IMR-90 (cell line): ENCODE results near the gene CHN1. TPM values are rescaled to one million over a fixed set of nuclear protein-coding genes. Genes with fewer than 3 reads are reported as not detected.

Experiments
- ATAC-seq: fragments of 200-7000 bp; cut with Tn5 transposase; 2 replicates; pipeline ENCODE4 v1.9.1; 2020; ENCODE audit warnings: low read depth, mild to moderate bottlenecking, moderate library complexity
- BruUV-seq: library from RNA; stranded (reverse); fragments of 400-500 nt; replicated peaks from 2 replicates; lab custom pipeline; 2021; lab: Mats Ljungman, UMichigan
- CTCF ChIA-PET: fragments of 300-600 bp; formaldehyde crosslinking; extraction: SDS; loops from one replicate; lab custom pipeline; 2021; ENCODE audit warnings: antibody characterized with exemption; lab: Yijun Ruan, JAX
- POLR2A ChIA-PET: fragments of 300-600 bp; sonication (Branson Sonifier 250); formaldehyde crosslinking; loops from one replicate; lab custom pipeline; 2022; ENCODE audit warnings: antibody characterized with exemption; ENCODE audit not compliant: unreplicated experiment; lab: Charles Lee
- DNase-seq: peaks from one replicate; pipeline ENCODE4 v3.0.0; 2013
- H2AFZ ChIP-seq: replicated peaks from 2 replicates; pipeline ENCODE3; 2013; ENCODE audit warnings: low read length, mild to moderate bottlenecking; ENCODE audit not compliant: poor library complexity
- H2AK5ac ChIP-seq: 2 replicates; pipeline ENCODE4 v1.6.1; 2013; ENCODE audit warnings: low read depth, low read length, inconsistent platforms
- H2AK9ac ChIP-seq: replicated peaks from 2 replicates; pipeline ENCODE3; 2013; ENCODE audit warnings: mild to moderate bottlenecking, low read depth, low read length, moderate library complexity; ENCODE audit not compliant: poor library complexity
- H2BK120ac ChIP-seq: 2 replicates; pipeline ENCODE4 v1.6.1; 2013; ENCODE audit warnings: low read depth, low read length, inconsistent platforms
- H2BK15ac ChIP-seq: 3 replicates; pipeline ENCODE4 v1.6.1; 2013; ENCODE audit warnings: low read depth, low read length, inconsistent platforms
- H2BK20ac ChIP-seq: 2 replicates; pipeline ENCODE4 v1.6.1; 2013; ENCODE audit warnings: low read depth, mild to moderate bottlenecking, inconsistent platforms, low read length, moderate library complexity
- H2BK5ac ChIP-seq: 2 replicates; pipeline ENCODE4 v1.6.1; 2013; ENCODE audit warnings: mild to moderate bottlenecking, low read depth, low read length, inconsistent platforms; ENCODE audit not compliant: poor library complexity, severe bottlenecking
- H3K14ac ChIP-seq: replicated peaks from 2 replicates; pipeline ENCODE4 v1.6.1; 2013; ENCODE audit warnings: low read depth, low read length, inconsistent platforms
- H3K18ac ChIP-seq: 2 replicates; pipeline ENCODE4 v1.6.1; 2013; ENCODE audit warnings: low read depth, low read length, control low read depth
- H3K23ac ChIP-seq: 2 replicates; pipeline ENCODE4 v1.6.1; 2013; ENCODE audit warnings: low read depth, low read length, inconsistent platforms
- H3K27ac ChIP-seq: 2 replicates; pipeline ENCODE4 v1.5.1; 2013; ENCODE audit warnings: mild to moderate bottlenecking, control low read depth, low read length; ENCODE audit not compliant: insufficient read depth
- H3K27me3 ChIP-seq: 2 replicates; pipeline ENCODE4 v1.6.1; 2013; ENCODE audit warnings: low read length; ENCODE audit not compliant: control insufficient read depth, insufficient read depth
- H3K36me3 ChIP-seq: 2 replicates; pipeline ENCODE4 v1.6.1; 2013; ENCODE audit warnings: low read length, mixed read lengths; ENCODE audit not compliant: control insufficient read depth, insufficient read depth
- H3K4ac ChIP-seq: 2 replicates; pipeline ENCODE4 v1.6.1; 2013; ENCODE audit warnings: low read depth, low read length, inconsistent platforms
- H3K4me1 ChIP-seq: 2 replicates; pipeline ENCODE4 v1.6.1; 2013; ENCODE audit warnings: low read length, mixed read lengths; ENCODE audit not compliant: control insufficient read depth, insufficient read depth
- H3K4me2 ChIP-seq: 2 replicates; pipeline ENCODE4 v1.6.1; 2013; ENCODE audit warnings: low read depth, mild to moderate bottlenecking, control low read depth, low read length, moderate library complexity
- H3K4me3 ChIP-seq: 2 replicates; pipeline ENCODE4 v1.5.1; 2013; ENCODE audit warnings: low read depth, mild to moderate bottlenecking, control low read depth, low read length, moderate library complexity; ENCODE audit not compliant: insufficient read depth
- H3K56ac ChIP-seq: 2 replicates; pipeline ENCODE4 v1.6.1; 2013; ENCODE audit warnings: low read length, inconsistent platforms; ENCODE audit not compliant: insufficient read depth; ENCODE audit errors: extremely low read depth
- H3K79me1 ChIP-seq, 2 experiments: 2 replicates each; pipeline ENCODE4 v1.6.1; 2013; ENCODE audit warnings: low read length in 2 of 2, inconsistent platforms in 1 of 2, low read depth in 1 of 2
- H3K9ac ChIP-seq: 2 replicates; pipeline ENCODE4 v1.6.1; 2013; ENCODE audit warnings: low read depth, low read length, control low read depth
- H3K9me1 ChIP-seq: 2 replicates; pipeline ENCODE4 v1.6.1; 2013; ENCODE audit warnings: low read length, inconsistent platforms; ENCODE audit not compliant: insufficient read depth
- H3K9me3 ChIP-seq: 2 replicates; pipeline ENCODE4 v1.6.1; 2013; ENCODE audit warnings: low read length; ENCODE audit not compliant: control insufficient read depth, insufficient read depth
- H4K20me1 ChIP-seq: 2 replicates; pipeline ENCODE4 v1.6.1; 2013; ENCODE audit warnings: low read length, inconsistent platforms; ENCODE audit not compliant: insufficient read depth
- H4K5ac ChIP-seq: 2 replicates; pipeline ENCODE4 v1.6.1; 2013; ENCODE audit warnings: mild to moderate bottlenecking, low read depth, low read length, control low read depth
- H4K8ac ChIP-seq, 2 experiments: 2 replicates each; pipeline ENCODE4 v1.6.1; 2013; ENCODE audit warnings: low read depth in 2 of 2, low read length in 2 of 2, control low read depth in 1 of 2, inconsistent platforms in 1 of 2
- H4K91ac ChIP-seq: 2 replicates; pipeline ENCODE4 v1.6.1; 2013; ENCODE audit warnings: low read depth, low read length, inconsistent platforms; ENCODE audit not compliant: insufficient read depth
- CEBPB ChIP-seq: IDR thresholded peaks from 2 replicates; pipeline ENCODE4 v1.6.1; 2012; ENCODE audit warnings: low read depth, low read length, improper control_type of control experiment
- FOS ChIP-seq: fragments of 150-350 bp; IDR thresholded peaks from 2 replicates; pipeline ENCODE4 v1.6.1; 2016; ENCODE audit warnings: low read depth, low read length
- MAZ ChIP-seq: IDR thresholded peaks from 2 replicates; pipeline ENCODE4 v1.6.1; 2012; ENCODE audit warnings: low read depth, mild to moderate bottlenecking, low read length, improper control_type of control experiment, moderate library complexity, borderline replicate concordance
- MXI1 ChIP-seq: IDR thresholded peaks from 2 replicates; pipeline ENCODE4 v1.6.1; 2012; ENCODE audit warnings: low read depth, mild to moderate bottlenecking, low read length, moderate library complexity, borderline replicate concordance
- NFE2L2 ChIP-seq: fragments of 150-350 bp; IDR thresholded peaks from 2 replicates; pipeline ENCODE4 v1.6.1; 2016; ENCODE audit warnings: low read depth, mild to moderate bottlenecking, low read length
- POLR2A ChIP-seq: IDR thresholded peaks from 2 replicates; pipeline ENCODE4 v1.6.1; 2012; ENCODE audit warnings: mild to moderate bottlenecking, low read depth, low read length
- RAD21 ChIP-seq: IDR thresholded peaks from 2 replicates; pipeline ENCODE4 v1.6.1; 2012; ENCODE audit warnings: low read length, improper control_type of control experiment
- RCOR1 ChIP-seq: IDR thresholded peaks from 2 replicates; pipeline ENCODE4 v1.6.1; 2012; ENCODE audit warnings: mild to moderate bottlenecking, low read length, improper control_type of control experiment; ENCODE audit not compliant: insufficient replicate concordance
- RFX5 ChIP-seq: IDR thresholded peaks from 2 replicates; pipeline ENCODE4 v1.8.0; 2012; ENCODE audit warnings: low read depth, mild to moderate bottlenecking, low read length, moderate library complexity
- SMC3 ChIP-seq: fragments of 150-350 bp; IDR thresholded peaks from 2 replicates; pipeline ENCODE4 v1.6.1; 2016; ENCODE audit warnings: low read depth, mild to moderate bottlenecking, antibody characterized with exemption, low read length, moderate library complexity
- dilution Hi-C: fragments of 300-500 bp; cut with HindIII; formaldehyde crosslinking; loops from one replicate; pipeline ENCODE4 v1.14.3; 2018; ENCODE audit warnings: low sequenced_read_pairs; ENCODE audit not compliant: unreplicated experiment
- in situ Hi-C: fragments of 300-500 bp; cut with MboI; formaldehyde crosslinking; loops from 3 replicates; pipeline ENCODE4 v1.14.3; 2019; ENCODE audit warnings: low sequenced_read_pairs, inconsistent platforms, mixed read lengths
- intact Hi-C: fragments of 100-400 bp; cut with micrococcal nuclease; formaldehyde crosslinking; loops from 2 replicates; pipeline ENCODE4 v1.10.0; 2022
- polyA plus RNA-seq, 3 experiments: library from polyadenylated mRNA; depleted of rRNA; stranded (reverse); fragments of >200 nt; gene quantifications; 2 replicates each; pipeline ENCODE4 v1.2.3, GENCODE V29; 2012; ENCODE audit warnings: low replicate concordance in 1 of 3
- total RNA-seq: library from RNA; depleted of rRNA; stranded (reverse); fragments of >200 nt; gene quantifications from 2 replicates; pipeline ENCODE4 v1.2.3, GENCODE V29; 2012
- TF ChIP-seq, protein P1 (sequence below): conservative IDR thresholded peaks from 2 replicates; pipeline ENCODE4 v1.5.1; 2012; ENCODE audit warnings: mild to moderate bottlenecking, low read depth, low read length, improper control_type of control experiment
- TF ChIP-seq, protein P2 (sequence below): fragments of 150-350 bp; IDR thresholded peaks from 2 replicates; pipeline ENCODE4 v1.6.1; 2016; ENCODE audit warnings: low read depth, mild to moderate bottlenecking, low read length, moderate library complexity, borderline replicate concordance
- TF ChIP-seq, protein P3 (sequence below): fragments of 150-350 bp; IDR thresholded peaks from 2 replicates; pipeline ENCODE4 v1.6.1; 2017; ENCODE audit warnings: mild to moderate bottlenecking, antibody characterized with exemption, low read length, low read depth

CHN1 gene
- total and polyA plus RNA-seq, 2 of the 4 experiments (the other 2 are of a cell fraction), result 58.4 to 66.9 TPM

DNA sequence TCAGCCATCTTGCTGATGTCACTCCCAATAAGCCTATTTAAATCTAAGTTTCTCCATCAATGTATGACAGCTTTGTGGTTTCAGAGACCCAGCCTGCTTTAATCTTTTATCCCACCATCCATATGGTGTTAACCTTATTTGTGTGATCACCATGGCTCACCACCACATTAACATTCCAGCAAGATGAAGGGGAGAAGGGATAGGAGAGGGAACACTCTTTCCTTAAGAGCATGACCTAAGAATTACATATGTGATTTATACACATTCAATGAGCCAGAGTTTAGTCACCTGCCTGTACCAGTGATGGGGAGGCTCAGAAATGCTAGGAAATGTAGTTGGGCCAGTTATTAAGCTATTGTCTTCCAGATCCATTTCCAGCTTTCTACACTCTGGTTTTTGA, 44.5 kb upstream of the CHN1 start:
- H3K23ac ChIP-seq, result no peak overlapping the region
- no peak overlapping the region for H2BK20ac ChIP-seq
- TF ChIP-seq, protein P1, sequence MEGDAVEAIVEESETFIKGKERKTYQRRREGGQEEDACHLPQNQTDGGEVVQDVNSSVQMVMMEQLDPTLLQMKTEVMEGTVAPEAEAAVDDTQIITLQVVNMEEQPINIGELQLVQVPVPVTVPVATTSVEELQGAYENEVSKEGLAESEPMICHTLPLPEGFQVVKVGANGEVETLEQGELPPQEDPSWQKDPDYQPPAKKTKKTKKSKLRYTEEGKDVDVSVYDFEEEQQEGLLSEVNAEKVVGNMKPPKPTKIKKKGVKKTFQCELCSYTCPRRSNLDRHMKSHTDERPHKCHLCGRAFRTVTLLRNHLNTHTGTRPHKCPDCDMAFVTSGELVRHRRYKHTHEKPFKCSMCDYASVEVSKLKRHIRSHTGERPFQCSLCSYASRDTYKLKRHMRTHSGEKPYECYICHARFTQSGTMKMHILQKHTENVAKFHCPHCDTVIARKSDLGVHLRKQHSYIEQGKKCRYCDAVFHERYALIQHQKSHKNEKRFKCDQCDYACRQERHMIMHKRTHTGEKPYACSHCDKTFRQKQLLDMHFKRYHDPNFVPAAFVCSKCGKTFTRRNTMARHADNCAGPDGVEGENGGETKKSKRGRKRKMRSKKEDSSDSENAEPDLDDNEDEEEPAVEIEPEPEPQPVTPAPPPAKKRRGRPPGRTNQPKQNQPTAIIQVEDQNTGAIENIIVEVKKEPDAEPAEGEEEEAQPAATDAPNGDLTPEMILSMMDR, result no peak
- TF ChIP-seq MAZ (no peak), RCOR1 (no peak), RAD21 (no peak), POLR2A (no peak), NFE2L2 (no peak), MXI1 (no peak), CEBPB (no peak), SMC3 (no peak), RFX5 (no peak), FOS (no peak)
- TF ChIP-seq, protein P2, sequence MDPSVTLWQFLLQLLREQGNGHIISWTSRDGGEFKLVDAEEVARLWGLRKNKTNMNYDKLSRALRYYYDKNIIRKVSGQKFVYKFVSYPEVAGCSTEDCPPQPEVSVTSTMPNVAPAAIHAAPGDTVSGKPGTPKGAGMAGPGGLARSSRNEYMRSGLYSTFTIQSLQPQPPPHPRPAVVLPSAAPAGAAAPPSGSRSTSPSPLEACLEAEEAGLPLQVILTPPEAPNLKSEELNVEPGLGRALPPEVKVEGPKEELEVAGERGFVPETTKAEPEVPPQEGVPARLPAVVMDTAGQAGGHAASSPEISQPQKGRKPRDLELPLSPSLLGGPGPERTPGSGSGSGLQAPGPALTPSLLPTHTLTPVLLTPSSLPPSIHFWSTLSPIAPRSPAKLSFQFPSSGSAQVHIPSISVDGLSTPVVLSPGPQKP, result no peak
- TF ChIP-seq, protein P3, sequence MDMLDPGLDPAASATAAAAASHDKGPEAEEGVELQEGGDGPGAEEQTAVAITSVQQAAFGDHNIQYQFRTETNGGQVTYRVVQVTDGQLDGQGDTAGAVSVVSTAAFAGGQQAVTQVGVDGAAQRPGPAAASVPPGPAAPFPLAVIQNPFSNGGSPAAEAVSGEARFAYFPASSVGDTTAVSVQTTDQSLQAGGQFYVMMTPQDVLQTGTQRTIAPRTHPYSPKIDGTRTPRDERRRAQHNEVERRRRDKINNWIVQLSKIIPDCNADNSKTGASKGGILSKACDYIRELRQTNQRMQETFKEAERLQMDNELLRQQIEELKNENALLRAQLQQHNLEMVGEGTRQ, result no peak
- H3K4me1 ChIP-seq, result no peaks in the 10 kb centered on the region
- ATAC-seq (peak; percentile 46; the same call in 1 of the 2 replicates), DNase-seq (peak; percentile 65)
- H3K18ac ChIP-seq, result no peak overlapping the region
- no peak overlapping the region for H4K5ac ChIP-seq
- no peak overlapping the region for H2BK120ac ChIP-seq
- dilution Hi-C loops, result no loop called here
- ChIA-PET POLR2A (no interaction called here), CTCF (interaction anchor here (1.3 kb wide), 1 partner anchor 279 kb away, joined by 3 read pairs; no protein-coding TSS in a partner anchor)
- no peak overlapping the region for H2AK9ac ChIP-seq
- no peak overlapping the region for H2AK5ac ChIP-seq
- H3K9ac ChIP-seq, result no peak overlapping the region
- no peak overlapping the region for H3K27ac ChIP-seq
- H3K4ac ChIP-seq, result no peak overlapping the region
- H3K79me1 ChIP-seq, result no peaks in the 10 kb centered on the region
- H3K4me2 ChIP-seq, result no peak overlapping the region
- no peak overlapping the region for H4K8ac ChIP-seq
- BruUV-seq, result no TSS peak
- H2BK15ac ChIP-seq, result no peak overlapping the region
- no peaks in the 10 kb centered on the region for H3K9me1 ChIP-seq
- no peak overlapping the region for H4K91ac ChIP-seq
- no peak overlapping the region for H2BK5ac ChIP-seq
- H3K56ac ChIP-seq, result no peak overlapping the region
- H3K9me3 ChIP-seq, result no peaks in the 10 kb centered on the region
- H4K20me1 ChIP-seq, result no peaks in the 10 kb centered on the region
- intact Hi-C loops, result no loop called here
- in situ Hi-C loops, result loop anchor here (25.0 kb wide), 2 partner anchors 213 to 1038 kb away; partner anchors contain the start of genes EVX2, HOXD12 and HOXD13
- H2AFZ ChIP-seq, result no peak overlapping the region
- no peak overlapping the region for H3K14ac ChIP-seq
- H3K4me3 ChIP-seq, result no peak overlapping the region
- no peaks in the 10 kb centered on the region for H3K36me3 ChIP-seq
- no peaks in the 10 kb centered on the region for H3K27me3 ChIP-seq
